PC-9 (cell line): Measurements from ENCODE around the gene HEBP1.

Experiments used
- EZH2 ChIP-seq: fragments of 200-600 bp; sonication (generic); IDR thresholded peaks from 2 replicates; pipeline ENCODE4 v1.8.0; 2017; ENCODE audit warnings: antibody characterized with exemption, low read depth
- TF ChIP-seq, protein P1 (sequence below): fragments of 200-600 bp; sonication (generic); conservative IDR thresholded peaks from 2 replicates; pipeline ENCODE4 v1.6.1; 2017; ENCODE audit warnings: mixed run types, antibody characterized with exemption, mild to moderate bottlenecking, moderate library complexity

DNA sequence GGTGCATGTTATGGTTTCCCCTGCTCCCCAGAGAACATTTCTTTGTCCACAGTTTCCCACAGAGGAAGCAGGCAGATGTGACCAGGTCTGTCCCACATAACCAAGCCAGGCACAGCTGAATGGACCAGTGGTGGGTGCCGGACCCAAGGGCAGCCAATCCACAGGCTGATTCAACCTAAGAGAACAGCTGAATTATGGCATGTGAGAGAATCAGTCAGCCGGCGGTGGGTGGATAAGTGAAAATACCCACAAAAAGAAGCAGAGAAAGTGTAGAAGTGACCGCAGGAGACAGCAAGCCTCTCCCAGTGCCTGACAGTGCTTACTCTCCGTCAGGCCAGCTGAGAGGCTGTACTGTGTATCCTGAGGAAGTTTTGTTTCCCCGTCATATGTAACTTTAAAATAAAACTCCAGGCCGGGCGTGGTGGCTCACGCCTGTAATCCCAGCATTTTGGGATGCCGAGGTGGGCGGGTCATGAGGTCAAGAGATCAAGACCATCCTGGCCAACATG lies 63.0 kb downstream of the HEBP1 start:
- TF ChIP-seq, protein P1, sequence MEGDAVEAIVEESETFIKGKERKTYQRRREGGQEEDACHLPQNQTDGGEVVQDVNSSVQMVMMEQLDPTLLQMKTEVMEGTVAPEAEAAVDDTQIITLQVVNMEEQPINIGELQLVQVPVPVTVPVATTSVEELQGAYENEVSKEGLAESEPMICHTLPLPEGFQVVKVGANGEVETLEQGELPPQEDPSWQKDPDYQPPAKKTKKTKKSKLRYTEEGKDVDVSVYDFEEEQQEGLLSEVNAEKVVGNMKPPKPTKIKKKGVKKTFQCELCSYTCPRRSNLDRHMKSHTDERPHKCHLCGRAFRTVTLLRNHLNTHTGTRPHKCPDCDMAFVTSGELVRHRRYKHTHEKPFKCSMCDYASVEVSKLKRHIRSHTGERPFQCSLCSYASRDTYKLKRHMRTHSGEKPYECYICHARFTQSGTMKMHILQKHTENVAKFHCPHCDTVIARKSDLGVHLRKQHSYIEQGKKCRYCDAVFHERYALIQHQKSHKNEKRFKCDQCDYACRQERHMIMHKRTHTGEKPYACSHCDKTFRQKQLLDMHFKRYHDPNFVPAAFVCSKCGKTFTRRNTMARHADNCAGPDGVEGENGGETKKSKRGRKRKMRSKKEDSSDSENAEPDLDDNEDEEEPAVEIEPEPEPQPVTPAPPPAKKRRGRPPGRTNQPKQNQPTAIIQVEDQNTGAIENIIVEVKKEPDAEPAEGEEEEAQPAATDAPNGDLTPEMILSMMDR = no peak
- no peak for TF ChIP-seq EZH2
